Activated CD8-positive, alpha-beta T cell treated with anti-CD3 and anti-CD28 coated beads for 36 hours (primary cell): ENCODE measurements around the gene ZFYVE28. TPM values are rescaled to one million over a fixed set of nuclear protein-coding genes. Genes with fewer than 3 reads are reported as not detected.

Source experiments
- ATAC-seq: fragments of 200-7000 bp; cut with Tn5 transposase; one replicate; pipeline ENCODE4 v1.10.0; 2021; ENCODE audit warnings: mild to moderate bottlenecking, moderate library complexity
- CTCF ChIA-PET: fragments of 350-600 bp; sonication (Branson Sonifier 250); formaldehyde crosslinking; loops from one replicate; lab custom pipeline; 2021; ENCODE audit warnings: antibody characterized with exemption; lab: Charles Lee
- POLR2A ChIA-PET: fragments of 350-600 bp; sonication (Branson Sonifier 250); formaldehyde crosslinking; loops from one replicate; lab custom pipeline; 2021; ENCODE audit warnings: antibody characterized with exemption; lab: Charles Lee
- DNase-seq: peaks from one replicate; pipeline ENCODE4 v3.0.0-alpha.2; 2020
- H3K27ac Mint-ChIP-seq: one replicate; pipeline ENCODE4 v1.8.0; 2021; ENCODE audit warnings: mild to moderate bottlenecking, mixed read lengths
- H3K27me3 Mint-ChIP-seq: one replicate; pipeline ENCODE4 v1.8.0; 2021; ENCODE audit warnings: mixed read lengths
- H3K36me3 Mint-ChIP-seq: one replicate; pipeline ENCODE4 v1.8.0; 2021; ENCODE audit warnings: low read depth, mixed read lengths
- H3K4me1 Mint-ChIP-seq: one replicate; pipeline ENCODE4 v1.8.0; 2021; ENCODE audit warnings: low read depth, mixed read lengths
- H3K4me3 Mint-ChIP-seq: one replicate; pipeline ENCODE4 v1.8.0; 2021; ENCODE audit warnings: mild to moderate bottlenecking, moderate library complexity, mixed read lengths
- H3K9me3 Mint-ChIP-seq: one replicate; pipeline ENCODE4 v1.8.0; 2021; ENCODE audit warnings: mixed read lengths
- CTCF ChIP-seq: fragments of 200-600 bp; IDR thresholded peaks from one replicate; pipeline ENCODE4 v1.8.0; 2022; ENCODE audit warnings: antibody characterized with exemption, mild to moderate bottlenecking
- intact Hi-C: fragments of 100-400 bp; cut with micrococcal nuclease; formaldehyde crosslinking; loops from one replicate; pipeline ENCODE4 v1.10.0; 2022
- total RNA-seq, 2 experiments: library from RNA; stranded (reverse); gene quantifications; one replicate each; pipeline ENCODE4 v1.2.3, GENCODE V29; 2021

ZFYVE28 gene
- total RNA-seq, 2 experiments from 2014 or later: 4.9 to 7.0 TPM

GRCh38 chr4:2388429-2389182, 29.8 kb downstream of the ZFYVE28 start:
- TF ChIP-seq CTCF: no peak
- CTCF ChIA-PET: interaction anchor here (0.8 to 1.2 kb wide), 2 partner anchors 53 to 169 kb away, joined by 3 to 4 read pairs; no protein-coding TSS in a partner anchor
- H3K27me3 Mint-ChIP-seq: peaks cover 9% of the 10 kb centered on the region
- H3K27ac Mint-ChIP-seq: no peak overlapping the region
- POLR2A ChIA-PET: interaction anchor here (1.2 kb wide), 1 partner anchor 20 kb away, joined by 3 read pairs; no protein-coding TSS in a partner anchor
- intact Hi-C loops: no loop called here
- no peaks in the 10 kb centered on the region for H3K36me3 Mint-ChIP-seq
- no peak overlapping the region for H3K4me3 Mint-ChIP-seq
- ATAC-seq (peak; percentile 24), DNase-seq (no peak)
- peaks cover 15% of the 10 kb centered on the region for H3K4me1 Mint-ChIP-seq
- no peaks in the 10 kb centered on the region for H3K9me3 Mint-ChIP-seq

GRCh38 chr4:2387829-2388228, 30.6 kb downstream of the ZFYVE28 start:
- intact Hi-C loops: no loop called here
- Mint-ChIP-seq H3K27ac (no peak overlapping the region), H3K4me1 (peaks cover 19% of the 10 kb centered on the region), H3K27me3 (peaks cover 7% of the 10 kb centered on the region), H3K9me3 (no peaks in the 10 kb centered on the region), H3K36me3 (no peaks in the 10 kb centered on the region), H3K4me3 (no peak overlapping the region)
- TF ChIP-seq CTCF: no peak
- ChIA-PET POLR2A (interaction anchor here (1.2 kb wide), 1 partner anchor 21 kb away, joined by 3 read pairs; no protein-coding TSS in a partner anchor), CTCF (interaction anchor here (1.2 kb wide), 1 partner anchor 54 kb away, joined by 3 read pairs; no protein-coding TSS in a partner anchor)
- ATAC-seq (no peak), DNase-seq (no peak)

- H3K4me3 Mint-ChIP-seq: no peak overlapping the region
- intact Hi-C loops: no loop called here
- H3K27ac Mint-ChIP-seq: no peak overlapping the region
- no peaks in the 10 kb centered on the region for H3K9me3 Mint-ChIP-seq
- H3K27me3 Mint-ChIP-seq: peaks cover 6% of the 10 kb centered on the region
- H3K4me1 Mint-ChIP-seq: peaks cover 20% of the 10 kb centered on the region
- ATAC-seq: no peak
- CTCF ChIA-PET: no interaction called here
- no peaks in the 10 kb centered on the region for H3K36me3 Mint-ChIP-seq
- no peak for TF ChIP-seq CTCF
- no peak for DNase-seq
- POLR2A ChIA-PET: interaction anchor here (1.2 kb wide), 1 partner anchor 21 kb away, joined by 3 read pairs; no protein-coding TSS in a partner anchor
Measured at GRCh38 chr4:2387218-2387617, 31.2 kb downstream of the ZFYVE28 start.

GRCh38 chr4:2386717-2387116, 31.7 kb downstream of the ZFYVE28 start:
- CTCF ChIA-PET: no interaction called here
- Mint-ChIP-seq H3K4me3 (no peak overlapping the region), H3K27ac (no peak overlapping the region), H3K36me3 (no peaks in the 10 kb centered on the region), H3K27me3 (peaks cover 4% of the 10 kb centered on the region), H3K4me1 (peaks cover 20% of the 10 kb centered on the region), H3K9me3 (no peaks in the 10 kb centered on the region)
- intact Hi-C loops: no loop called here
- POLR2A ChIA-PET: no interaction called here
- no peak for TF ChIP-seq CTCF
- DNase-seq: no peak
- no peak for ATAC-seq

GRCh38 chr4:2385516-2385915, 32.9 kb downstream of the ZFYVE28 start:
- intact Hi-C loops: no loop called here
- Mint-ChIP-seq H3K9me3 (no peaks in the 10 kb centered on the region), H3K4me1 (peaks cover 13% of the 10 kb centered on the region), H3K27ac (no peak overlapping the region), H3K36me3 (no peaks in the 10 kb centered on the region), H3K27me3 (no peaks in the 10 kb centered on the region), H3K4me3 (no peak overlapping the region)
- POLR2A ChIA-PET: no interaction called here
- DNase-seq: no peak
- CTCF ChIA-PET: interaction anchor here (0.9 kb wide), 1 partner anchor 8 kb away, joined by 3 read pairs; no protein-coding TSS in a partner anchor
- ATAC-seq: no peak
- no peak for TF ChIP-seq CTCF
